Measurements from ENCODE around the gene KEAP1. TPM values are rescaled to one million over a fixed set of nuclear protein-coding genes. Genes with fewer than 3 reads are reported as not detected.
"Not testable (repeated sequence)": the region's sequence is repeated elsewhere in the genome, so short reads cannot be mapped to it uniquely, and the experiment has no call there.

KEAP1 gene
- total RNA-seq, 1 experiment from 2014 or later = 73.0 TPM

DNA sequence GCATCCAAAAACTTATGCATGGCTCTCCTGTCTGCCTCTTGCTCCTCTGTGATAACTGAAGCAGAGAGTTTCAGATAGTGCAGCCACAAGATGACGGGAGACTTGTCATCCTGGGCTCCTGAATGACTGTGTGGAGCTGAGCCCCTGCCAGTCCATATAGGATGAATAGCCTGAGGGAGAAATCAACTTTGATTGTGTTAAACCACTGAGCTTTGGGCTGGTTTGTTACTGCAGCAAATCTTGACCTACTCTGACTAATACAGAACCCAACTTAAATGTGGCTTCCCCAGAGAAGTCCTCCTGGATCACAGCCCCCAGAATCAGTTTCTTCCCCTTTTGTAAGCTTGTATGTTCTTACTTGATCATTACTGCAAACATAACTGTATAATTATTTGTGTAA is 29.3 kb upstream of the KEAP1 start:
- intact Hi-C loops (cut with micrococcal nuclease; ENCODE audit: unreplicated experiment) = no loop called here
- no peaks in the 10 kb centered on the region for H3K36me3 Mint-ChIP-seq (ENCODE audit: insufficient read depth, unreplicated experiment)
- H3K36me3 ChIP-seq (ENCODE audit: control insufficient read depth, insufficient read depth, low read length) = no peaks in the 10 kb centered on the region
- TF ChIP-seq, protein P1, sequence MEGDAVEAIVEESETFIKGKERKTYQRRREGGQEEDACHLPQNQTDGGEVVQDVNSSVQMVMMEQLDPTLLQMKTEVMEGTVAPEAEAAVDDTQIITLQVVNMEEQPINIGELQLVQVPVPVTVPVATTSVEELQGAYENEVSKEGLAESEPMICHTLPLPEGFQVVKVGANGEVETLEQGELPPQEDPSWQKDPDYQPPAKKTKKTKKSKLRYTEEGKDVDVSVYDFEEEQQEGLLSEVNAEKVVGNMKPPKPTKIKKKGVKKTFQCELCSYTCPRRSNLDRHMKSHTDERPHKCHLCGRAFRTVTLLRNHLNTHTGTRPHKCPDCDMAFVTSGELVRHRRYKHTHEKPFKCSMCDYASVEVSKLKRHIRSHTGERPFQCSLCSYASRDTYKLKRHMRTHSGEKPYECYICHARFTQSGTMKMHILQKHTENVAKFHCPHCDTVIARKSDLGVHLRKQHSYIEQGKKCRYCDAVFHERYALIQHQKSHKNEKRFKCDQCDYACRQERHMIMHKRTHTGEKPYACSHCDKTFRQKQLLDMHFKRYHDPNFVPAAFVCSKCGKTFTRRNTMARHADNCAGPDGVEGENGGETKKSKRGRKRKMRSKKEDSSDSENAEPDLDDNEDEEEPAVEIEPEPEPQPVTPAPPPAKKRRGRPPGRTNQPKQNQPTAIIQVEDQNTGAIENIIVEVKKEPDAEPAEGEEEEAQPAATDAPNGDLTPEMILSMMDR (IDR thresholded peaks at IDR 0.05; ENCODE audit: insufficient read depth in 1 of 2, low read depth in 1 of 2, low read length in 1 of 2, severe bottlenecking in 1 of 2, unreplicated experiment in 1 of 2) = no peak
- H3K9me3 Mint-ChIP-seq (ENCODE audit: unreplicated experiment) = no peaks in the 10 kb centered on the region
- H3K27me3 ChIP-seq (replicated peaks; ENCODE audit: control insufficient read depth, insufficient read depth, low read length) = no peaks in the 10 kb centered on the region
- BruUV-seq (replicated peaks) = no TSS peak
- H3K9me3 ChIP-seq = no peaks in the 10 kb centered on the region
- no peak overlapping the region for H3K27ac Mint-ChIP-seq (ENCODE audit: unreplicated experiment)
- H3K4me3 ChIP-seq (ENCODE audit: low read depth, low read length) = no peak overlapping the region
- H3K4me1 Mint-ChIP-seq (ENCODE audit: low read depth, unreplicated experiment) = no peaks in the 10 kb centered on the region
- no peaks in the 10 kb centered on the region for H3K27me3 Mint-ChIP-seq (ENCODE audit: insufficient read depth, unreplicated experiment)
- no peak for DNase-seq
- no peaks in the 10 kb centered on the region for H3K4me1 ChIP-seq
- CTCF ChIA-PET = interaction anchor here (0.7 kb wide), 1 partner anchor 9 kb away, joined by 6 read pairs; no protein-coding TSS in a partner anchor
- POLR2A ChIA-PET = no interaction called here
- H3K4me3 Mint-ChIP-seq (ENCODE audit: unreplicated experiment) = no peak overlapping the region

DNA sequence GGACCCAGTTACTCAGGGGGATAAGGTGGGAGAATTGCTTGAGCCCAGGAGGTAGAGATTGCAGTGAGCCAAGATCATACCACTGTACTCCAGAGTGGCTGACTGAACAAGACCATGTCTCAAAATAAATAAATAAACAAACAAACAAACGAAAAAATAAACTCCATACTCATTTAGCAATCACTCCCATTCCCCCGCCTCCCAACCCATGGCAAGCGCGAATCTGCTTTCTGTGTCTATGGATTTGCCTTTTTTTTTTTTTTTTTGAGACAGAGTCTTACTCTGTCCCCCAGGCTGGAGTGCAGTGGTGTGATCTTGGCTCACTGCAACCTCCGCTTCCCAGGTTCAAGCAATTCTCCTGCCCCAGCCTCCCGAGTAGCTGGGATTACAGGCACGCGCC is 23.7 kb upstream of the KEAP1 start:
- H3K4me1 ChIP-seq; H3K4me3 ChIP-seq (ENCODE audit: low read depth, low read length); H3K9me3 Mint-ChIP-seq (ENCODE audit: unreplicated experiment); BruUV-seq (replicated peaks); H3K27me3 Mint-ChIP-seq (ENCODE audit: insufficient read depth, unreplicated experiment); H3K36me3 Mint-ChIP-seq (ENCODE audit: insufficient read depth, unreplicated experiment); H3K4me3 Mint-ChIP-seq (ENCODE audit: unreplicated experiment); DNase-seq; H3K27me3 ChIP-seq (replicated peaks; ENCODE audit: control insufficient read depth, insufficient read depth, low read length); H3K4me1 Mint-ChIP-seq (ENCODE audit: low read depth, unreplicated experiment); CTCF ChIA-PET; H3K27ac Mint-ChIP-seq (ENCODE audit: unreplicated experiment); H3K9me3 ChIP-seq; H3K36me3 ChIP-seq (ENCODE audit: control insufficient read depth, insufficient read depth, low read length); intact Hi-C loops (cut with micrococcal nuclease; ENCODE audit: unreplicated experiment): not testable (repeated sequence)
- POLR2A ChIA-PET = interaction anchor here (0.6 to 0.7 kb wide), 2 partner anchors 14 to 50 kb away, joined by 3 read pairs; no protein-coding TSS in a partner anchor

DNA sequence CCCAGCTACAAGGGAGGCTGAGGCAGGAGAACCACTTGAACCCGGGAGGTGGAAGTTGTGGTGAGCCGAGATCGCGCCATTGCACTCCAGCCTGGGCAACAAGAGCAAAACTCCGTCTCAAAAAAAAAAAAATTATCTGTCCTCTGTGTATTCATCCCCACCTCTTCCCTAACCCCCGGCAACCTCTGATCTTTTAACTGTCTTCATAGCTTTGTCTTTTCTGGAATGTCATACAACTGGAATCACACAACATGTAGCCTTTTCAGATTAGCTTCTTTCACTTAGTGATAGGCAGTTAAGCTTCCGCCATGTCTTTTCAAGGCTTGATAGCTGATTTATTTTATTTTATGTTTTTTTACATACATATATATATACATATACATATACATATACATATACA is 22.5 kb upstream of the KEAP1 start:
- H3K4me1 ChIP-seq = no peaks in the 10 kb centered on the region
- H3K36me3 Mint-ChIP-seq (ENCODE audit: insufficient read depth, unreplicated experiment) = peaks cover 4% of the 10 kb centered on the region
- H3K4me3 Mint-ChIP-seq (ENCODE audit: unreplicated experiment) = no peak overlapping the region
- ChIA-PET CTCF (interaction anchor here (0.5 kb wide), 1 partner anchor 21 kb away, joined by 4 read pairs; no protein-coding TSS in a partner anchor), POLR2A (no interaction called here)
- H3K36me3 ChIP-seq (ENCODE audit: control insufficient read depth, insufficient read depth, low read length) = no peaks in the 10 kb centered on the region
- no peak overlapping the region for H3K27ac Mint-ChIP-seq (ENCODE audit: unreplicated experiment)
- intact Hi-C loops (cut with micrococcal nuclease; ENCODE audit: unreplicated experiment) = no loop called here
- no peak overlapping the region for H3K4me3 ChIP-seq (ENCODE audit: low read depth, low read length)
- H3K9me3 ChIP-seq = no peaks in the 10 kb centered on the region
- H3K4me1 Mint-ChIP-seq (ENCODE audit: low read depth, unreplicated experiment) = no peaks in the 10 kb centered on the region
- no peaks in the 10 kb centered on the region for H3K27me3 Mint-ChIP-seq (ENCODE audit: insufficient read depth, unreplicated experiment)
- peak in 1 of 2 experiments; percentile 55 for DNase-seq
- H3K27me3 ChIP-seq (replicated peaks; ENCODE audit: control insufficient read depth, insufficient read depth, low read length) = no peaks in the 10 kb centered on the region
- TF ChIP-seq, protein P1 (IDR thresholded peaks at IDR 0.05; ENCODE audit: insufficient read depth in 1 of 2, low read depth in 1 of 2, low read length in 1 of 2, severe bottlenecking in 1 of 2, unreplicated experiment in 1 of 2) = no peak
- no peaks in the 10 kb centered on the region for H3K9me3 Mint-ChIP-seq (ENCODE audit: unreplicated experiment)
- BruUV-seq (replicated peaks) = no TSS peak

Data from Caco-2 (cell line).